K562 (cell line): Measurements from ENCODE around the gene PLPP4. TPM values are rescaled to one million over a fixed set of nuclear protein-coding genes. Genes with fewer than 3 reads are reported as not detected.

Experiments
- ATAC-seq: fragments of 200-7000 bp; cut with Tn5 transposase; 3 replicates; pipeline ENCODE4 v1.9.1; 2020; ENCODE audit warnings: moderate library complexity
- BruUV-seq: library from RNA; stranded (reverse); fragments of 400-500 nt; replicated peaks from 2 replicates; lab custom pipeline; 2021; lab: Mats Ljungman, UMichigan
- CTCF ChIA-PET: fragments of 300-600 bp; formaldehyde crosslinking; extraction: SDS; loops from one replicate; lab custom pipeline; 2021; ENCODE audit warnings: low intra/inter-chr PET ratio; lab: Yijun Ruan, JAX
- POLR2A ChIA-PET: fragments of 300-600, 350-650 bp; sonication (Branson Sonifier 250); formaldehyde crosslinking; extraction: SDS; loops from one replicate; lab custom pipeline; 2021; ENCODE audit warnings: antibody characterized with exemption, inconsistent platforms; lab: Yijun Ruan, JAX
- DNase-seq, 4 experiments: peaks; one replicate each; pipeline versions ENCODE4 v3.0.0 to v3.0.0-alpha.2; 2011 to 2018; ENCODE audit warnings: low spot score in 3 of 4, mixed read lengths in 3 of 4; ENCODE audit errors: extremely low read depth in 1 of 4
- FAIRE-seq: peaks from 2 replicates; lab custom pipeline; 2011; peaks lifted over from hg19 to GRCh38; lab: Jason Lieb, UNC
- H2AFZ ChIP-seq: 2 replicates; pipeline ENCODE4 v1.6.0; 2011; ENCODE audit warnings: low read depth, low read length, control low read depth, inconsistent platforms
- H3K27ac ChIP-seq: fragments of 200-600 bp; 3 replicates; pipeline ENCODE4 v1.8.0; 2011; ENCODE audit warnings: low read depth, mild to moderate bottlenecking, control low read depth, inconsistent platforms, low read length, moderate library complexity, mixed read lengths; ENCODE audit errors: extremely low read depth
- H3K27me3 ChIP-seq, 2 experiments: fragments of 300-600 bp in 1 of 2; 2 replicates in 1 of 2; 3 replicates in 1 of 2; pipeline versions ENCODE4 v1.6.0 to v1.8.0; 2011; ENCODE audit warnings: inconsistent platforms in 2 of 2, low read length in 2 of 2, mild to moderate bottlenecking in 1 of 2, mixed read lengths in 1 of 2, moderate library complexity in 1 of 2; ENCODE audit not compliant: control insufficient read depth in 2 of 2, insufficient read depth in 2 of 2
- H3K36me3 ChIP-seq: fragments of 300-600 bp; 3 replicates; pipeline ENCODE4 v1.8.0; 2011; ENCODE audit warnings: mild to moderate bottlenecking, low read length, inconsistent platforms; ENCODE audit not compliant: control insufficient read depth, insufficient read depth
- H3K4me1 ChIP-seq, 2 experiments: fragments of 200-600 bp in 1 of 2; replicated peaks in 1 of 2; 2 replicates in 1 of 2; 3 replicates in 1 of 2; pipeline versions ENCODE4 v1.5.1 to v1.8.0; 2011; ENCODE audit warnings: inconsistent platforms in 2 of 2, low read length in 2 of 2, mild to moderate bottlenecking in 1 of 2, mixed read lengths in 1 of 2, moderate library complexity in 1 of 2; ENCODE audit not compliant: control insufficient read depth in 2 of 2, insufficient read depth in 2 of 2
- H3K4me2 ChIP-seq: 2 replicates; pipeline ENCODE4 v1.6.1; 2011; ENCODE audit warnings: low read length, control low read depth, inconsistent platforms, mixed read lengths; ENCODE audit not compliant: insufficient read depth
- H3K4me3 ChIP-seq: fragments of 200-600 bp; sonication (generic), shearing (Covaris generic); 2 replicates; pipeline ENCODE4 v1.5.1; 2016; ENCODE audit warnings: control low read depth, inconsistent platforms
- H3K79me2 ChIP-seq: fragments of 200-600 bp; 3 replicates; pipeline ENCODE4 v1.8.0; 2011; ENCODE audit warnings: low read length, inconsistent platforms; ENCODE audit not compliant: control insufficient read depth, insufficient read depth
- H3K9ac ChIP-seq, 2 experiments: 2 replicates each; pipeline versions ENCODE4 v1.6.0 to v1.6.1; 2011; ENCODE audit warnings: low read depth in 2 of 2, low read length in 2 of 2, control low read depth in 1 of 2, inconsistent platforms in 1 of 2, mild to moderate bottlenecking in 1 of 2, mixed read lengths in 1 of 2; ENCODE audit not compliant: insufficient read depth in 1 of 2
- H3K9me1 ChIP-seq: one replicate; pipeline ENCODE4 v1.6.0; 2011; ENCODE audit warnings: inconsistent platforms, mild to moderate bottlenecking, low read length, moderate library complexity; ENCODE audit not compliant: control insufficient read depth, insufficient read depth
- H3K9me3 ChIP-seq: replicated peaks from 2 replicates; pipeline ENCODE4 v1.5.1; 2011; ENCODE audit warnings: low read depth, low read length, inconsistent platforms; ENCODE audit not compliant: control insufficient read depth, insufficient read depth
- H4K20me1 ChIP-seq: replicated peaks from 2 replicates; pipeline ENCODE4 v1.6.1; 2011; ENCODE audit warnings: low read length, inconsistent platforms, mixed read lengths; ENCODE audit not compliant: control insufficient read depth, insufficient read depth
- ARID3B ChIP-seq: fragments of 250-450 bp; sonication (Bioruptor Pico); IDR thresholded peaks from 2 replicates; pipeline ENCODE4 v1.4.0; 2020; ENCODE audit warnings: borderline replicate concordance
- ATF1 ChIP-seq, 2 experiments: fragments of 450-650 bp in 1 of 2; IDR thresholded peaks; 2 replicates each; pipeline ENCODE4 v1.6.1; 2016; ENCODE audit warnings: missing compliant biosample characterization in 1 of 2, missing genetic modification characterization in 1 of 2
- CCAR2 ChIP-seq: fragments of 200-400 bp; formaldehyde crosslinking; IDR thresholded peaks from 2 replicates; pipeline ENCODE4 v1.6.1; 2017; ENCODE audit warnings: mild to moderate bottlenecking, low read depth, low read length
- ETV1 ChIP-seq: fragments of 450-650 bp; conservative IDR thresholded peaks from 2 replicates; pipeline ENCODE4 v1.6.1; 2016; ENCODE audit warnings: missing genetic modification characterization, control low read depth, low read depth, missing compliant biosample characterization
- KHSRP ChIP-seq: fragments of 450-650 bp; IDR thresholded peaks from 2 replicates; pipeline ENCODE4 v1.6.1; 2017
- MNT ChIP-seq, 2 experiments: fragments of 450-650 bp; conservative IDR thresholded peaks; 2 replicates each; pipeline ENCODE4 v1.6.1; 2017; ENCODE audit warnings: mild to moderate bottlenecking in 2 of 2, moderate library complexity in 2 of 2
- NFIC ChIP-seq: fragments of 450-650 bp; IDR thresholded peaks from 2 replicates; pipeline ENCODE4 v1.6.1; 2017; ENCODE audit warnings: mild to moderate bottlenecking, inconsistent platforms
- POLR2A ChIP-seq: fragments of 450-650 bp; conservative IDR thresholded peaks from 2 replicates; pipeline ENCODE4 v1.6.1; 2016
- SMARCA5 ChIP-seq: fragments of 450-650 bp; IDR thresholded peaks from 2 replicates; pipeline ENCODE4 v1.6.1; 2016
- YBX1 ChIP-seq: fragments of 450-650 bp; IDR thresholded peaks from 2 replicates; pipeline ENCODE4 v1.7.1; 2016; ENCODE audit warnings: mild to moderate bottlenecking
- ZEB2 ChIP-seq: fragments of 450-650 bp; IDR thresholded peaks from 2 replicates; pipeline ENCODE4 v1.6.1; 2016
- ZNF197 ChIP-seq: fragments of 200-800 bp; sonication (Bioruptor generic); IDR thresholded peaks from 2 replicates; pipeline ENCODE4 v1.6.1; 2016; ENCODE audit warnings: low read depth, missing genetic modification characterization, missing compliant biosample characterization
- WGBS: fragments of 100-300 bp; shearing (Covaris generic); methylation state at CpG from one replicate; pipeline ENCODE4 v1.1.6; 2016; ENCODE audit warnings: low coverage, mixed read lengths; ENCODE audit not compliant: insufficient coverage; ENCODE audit errors: missing lambda C conversion rate; 5-methylcytosine and 5-hydroxymethylcytosine counted together
- in situ Hi-C: fragments of 300-500 bp; cut with MboI; formaldehyde crosslinking; loops from 4 replicates; pipeline ENCODE4 v1.15.0; 2018; ENCODE audit warnings: inconsistent platforms, mixed read lengths
- intact Hi-C: fragments of 100-400 bp; cut with micrococcal nuclease; formaldehyde crosslinking; loops from 2 replicates; pipeline ENCODE4 v1.14.2; 2022
- polyA plus RNA-seq, 8 experiments: library from polyadenylated mRNA; depleted of rRNA in 4 of 8; stranded (reverse) in 5 of 8; unstranded in 3 of 8; fragments of >200 nt; fragmentation: Nextera tagmentation in 2 of 8; fragmentation: Illumina TruSeq in 1 of 8; extraction: Ambion mirVana in 2 of 8; extraction: Trizol in 1 of 8; gene quantifications; 2 replicates each; pipeline versions ENCODE4 v1.2.1 to v1.2.3, GENCODE V29; 2011 to 2014; ENCODE audit warnings: inconsistent platforms in 1 of 8, missing spikeins in 1 of 8
- total RNA-seq, 7 experiments: library from RNA; depleted of rRNA in 6 of 7; stranded (reverse); fragments of >200 nt in 6 of 7; fragmentation: Illumina TruSeq in 2 of 7; extraction: Trizol in 2 of 7; gene quantifications; 2 replicates each; pipeline versions ENCODE4 v1.2.1 to v1.2.3, GENCODE V29; 2011 to 2021; ENCODE audit warnings: low replicate concordance in 1 of 7
- TF ChIP-seq, protein P1 (sequence below): sonication (generic); formaldehyde crosslinking; IDR thresholded peaks from 2 replicates; pipeline ENCODE4 v1.8.1; 2022; ENCODE audit warnings: missing genetic modification reagents
- TF ChIP-seq, protein P2 (sequence below): sonication (generic); IDR thresholded peaks from 2 replicates; pipeline ENCODE4 v1.6.1; 2016

PLPP4 gene
- total and polyA plus RNA-seq, 9 of the 15 experiments (the other 6 are each of a cell fraction or from before 2014, with no cell fraction given), result 0.08 TPM; not detected in 8

- no peak for DNase-seq
- H2AFZ ChIP-seq, result no peak overlapping the region
- ChIA-PET POLR2A (no interaction called here), CTCF (no interaction called here)
- no peaks in the 10 kb centered on the region for H4K20me1 ChIP-seq
- FAIRE-seq, result no peak
- no peak overlapping the region for H3K9ac ChIP-seq
- no peaks in the 10 kb centered on the region; a peak in 1 of 5 replicates for H3K27me3 ChIP-seq
- H3K9me1 ChIP-seq, result no peaks in the 10 kb centered on the region
- WGBS, result 0% methylated on average over 8 of the region's 8 CpGs
- no TSS peak for BruUV-seq
- no peak for ATAC-seq
- H3K4me1 ChIP-seq, result no peaks in the 10 kb centered on the region
- no peak overlapping the region for H3K4me3 ChIP-seq
- H3K27ac ChIP-seq, result no peak overlapping the region
- in situ Hi-C loops (no loop called here), intact Hi-C loops (no loop called here)
- TF ChIP-seq ZEB2, result no peak
- TF ChIP-seq YBX1, result no peak
- TF ChIP-seq SMARCA5, result no peak
- no peak for TF ChIP-seq ETV1 (tag)
- TF ChIP-seq, protein P1, sequence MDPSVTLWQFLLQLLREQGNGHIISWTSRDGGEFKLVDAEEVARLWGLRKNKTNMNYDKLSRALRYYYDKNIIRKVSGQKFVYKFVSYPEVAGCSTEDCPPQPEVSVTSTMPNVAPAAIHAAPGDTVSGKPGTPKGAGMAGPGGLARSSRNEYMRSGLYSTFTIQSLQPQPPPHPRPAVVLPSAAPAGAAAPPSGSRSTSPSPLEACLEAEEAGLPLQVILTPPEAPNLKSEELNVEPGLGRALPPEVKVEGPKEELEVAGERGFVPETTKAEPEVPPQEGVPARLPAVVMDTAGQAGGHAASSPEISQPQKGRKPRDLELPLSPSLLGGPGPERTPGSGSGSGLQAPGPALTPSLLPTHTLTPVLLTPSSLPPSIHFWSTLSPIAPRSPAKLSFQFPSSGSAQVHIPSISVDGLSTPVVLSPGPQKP (CRISPR knock-in tag), result no peak
- TF ChIP-seq NFIC, result no peak
- TF ChIP-seq CCAR2, result no peak
- no peak for TF ChIP-seq ATF1 (CRISPR knock-in tag; IDR thresholded peaks at IDR 0.05)
- TF ChIP-seq ATF1 (tag; IDR thresholded peaks at IDR 0.05), result no peak
- TF ChIP-seq ARID3B, result no peak
- TF ChIP-seq POLR2A, result no peak
- TF ChIP-seq, protein P2, sequence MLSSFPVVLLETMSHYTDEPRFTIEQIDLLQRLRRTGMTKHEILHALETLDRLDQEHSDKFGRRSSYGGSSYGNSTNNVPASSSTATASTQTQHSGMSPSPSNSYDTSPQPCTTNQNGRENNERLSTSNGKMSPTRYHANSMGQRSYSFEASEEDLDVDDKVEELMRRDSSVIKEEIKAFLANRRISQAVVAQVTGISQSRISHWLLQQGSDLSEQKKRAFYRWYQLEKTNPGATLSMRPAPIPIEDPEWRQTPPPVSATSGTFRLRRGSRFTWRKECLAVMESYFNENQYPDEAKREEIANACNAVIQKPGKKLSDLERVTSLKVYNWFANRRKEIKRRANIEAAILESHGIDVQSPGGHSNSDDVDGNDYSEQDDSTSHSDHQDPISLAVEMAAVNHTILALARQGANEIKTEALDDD, result no peak
- TF ChIP-seq ZNF197 (CRISPR knock-in tag), result no peak
- no peak for TF ChIP-seq KHSRP
- no peak for TF ChIP-seq MNT (conservative IDR thresholded peaks at IDR 0.05)
- H3K9me3 ChIP-seq, result no peaks in the 10 kb centered on the region
- H3K79me2 ChIP-seq, result no peaks in the 10 kb centered on the region
- H3K36me3 ChIP-seq, result no peaks in the 10 kb centered on the region
- H3K4me2 ChIP-seq, result no peak overlapping the region
Observed at GRCh38 chr10:120431251-120431651, 25.8 kb upstream of the PLPP4 start.
